Measurements from ENCODE around the gene HECTD4. TPM values are rescaled to one million over a fixed set of nuclear protein-coding genes. Genes with fewer than 3 reads are reported as not detected.
"Not testable (repeated sequence)": the region's sequence is repeated elsewhere in the genome, so short reads cannot be mapped to it uniquely, and the experiment has no call there.

HECTD4 gene
- total RNA-seq, 1 donor from 2014 or later = 40.7 TPM

- H3K9me3 Mint-ChIP-seq (ENCODE audit: low read depth) = no peaks in the 10 kb centered on the region
- TF ChIP-seq, protein P1, sequence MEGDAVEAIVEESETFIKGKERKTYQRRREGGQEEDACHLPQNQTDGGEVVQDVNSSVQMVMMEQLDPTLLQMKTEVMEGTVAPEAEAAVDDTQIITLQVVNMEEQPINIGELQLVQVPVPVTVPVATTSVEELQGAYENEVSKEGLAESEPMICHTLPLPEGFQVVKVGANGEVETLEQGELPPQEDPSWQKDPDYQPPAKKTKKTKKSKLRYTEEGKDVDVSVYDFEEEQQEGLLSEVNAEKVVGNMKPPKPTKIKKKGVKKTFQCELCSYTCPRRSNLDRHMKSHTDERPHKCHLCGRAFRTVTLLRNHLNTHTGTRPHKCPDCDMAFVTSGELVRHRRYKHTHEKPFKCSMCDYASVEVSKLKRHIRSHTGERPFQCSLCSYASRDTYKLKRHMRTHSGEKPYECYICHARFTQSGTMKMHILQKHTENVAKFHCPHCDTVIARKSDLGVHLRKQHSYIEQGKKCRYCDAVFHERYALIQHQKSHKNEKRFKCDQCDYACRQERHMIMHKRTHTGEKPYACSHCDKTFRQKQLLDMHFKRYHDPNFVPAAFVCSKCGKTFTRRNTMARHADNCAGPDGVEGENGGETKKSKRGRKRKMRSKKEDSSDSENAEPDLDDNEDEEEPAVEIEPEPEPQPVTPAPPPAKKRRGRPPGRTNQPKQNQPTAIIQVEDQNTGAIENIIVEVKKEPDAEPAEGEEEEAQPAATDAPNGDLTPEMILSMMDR (IDR thresholded peaks at IDR 0.05) = peak; percentile 84
- H3K4me3 Mint-ChIP-seq (ENCODE audit: unreplicated experiment) = peak within 1 kb of the TSS; percentile 94
- H3K27ac Mint-ChIP-seq (ENCODE audit: unreplicated experiment) = peak within 1 kb of the TSS; percentile 99
- H3K36me3 Mint-ChIP-seq (ENCODE audit: low read depth) = no peaks in the 10 kb centered on the region
- no peaks in the 10 kb centered on the region for H3K27me3 Mint-ChIP-seq (ENCODE audit: low read depth)
- H3K4me1 Mint-ChIP-seq (ENCODE audit: low read depth) = peaks cover 39% of the 10 kb centered on the region
- peak; percentile 95 for DNase-seq (ENCODE audit: low spot score)
Measured at GRCh38 chr12:112418608-112419296, 36.5 kb upstream of the HECTD4 start, which contains the start of gene PTPN11. Gene PTPN11, plus strand, starts transcription at chr12:112418947. Its CDS starts 165 bp downstream, at chr12:112419112.

DNA sequence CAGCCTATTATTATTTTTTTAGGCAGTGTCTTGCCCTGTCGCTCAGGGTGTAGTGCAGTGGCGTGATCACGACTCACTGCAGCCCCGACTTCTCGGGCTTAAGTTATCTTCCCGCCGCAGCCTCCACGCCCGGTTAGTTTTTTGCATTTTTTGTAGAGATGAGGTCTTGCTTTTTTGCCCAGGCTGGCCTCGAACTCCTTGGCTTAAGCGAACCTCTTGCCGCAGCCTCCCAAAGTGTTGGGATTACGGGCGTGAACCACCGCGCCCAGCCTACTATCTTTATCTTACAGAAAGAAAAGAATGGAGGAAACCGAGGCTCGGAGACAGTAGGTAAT lies 36.0 kb upstream of the HECTD4 start:
- H3K36me3 Mint-ChIP-seq (ENCODE audit: low read depth) = no peaks in the 10 kb centered on the region
- TF ChIP-seq, protein P1 (IDR thresholded peaks at IDR 0.05) = no peak
- no peaks in the 10 kb centered on the region for H3K9me3 Mint-ChIP-seq (ENCODE audit: low read depth)
- peak overlapping the region; percentile 90 for H3K4me3 Mint-ChIP-seq (ENCODE audit: unreplicated experiment)
- H3K4me1 Mint-ChIP-seq (ENCODE audit: low read depth) = peaks cover 39% of the 10 kb centered on the region
- H3K27ac Mint-ChIP-seq (ENCODE audit: unreplicated experiment) = peak overlapping the region; percentile 91
- H3K27me3 Mint-ChIP-seq (ENCODE audit: low read depth) = no peaks in the 10 kb centered on the region
- no peak for DNase-seq (ENCODE audit: low spot score)

GRCh38 chr12:112415457-112415856 lies 33.2 kb upstream of the HECTD4 start:
- not testable (repeated sequence) for H3K36me3 Mint-ChIP-seq (ENCODE audit: low read depth); H3K4me3 Mint-ChIP-seq (ENCODE audit: unreplicated experiment); H3K9me3 Mint-ChIP-seq (ENCODE audit: low read depth); H3K27me3 Mint-ChIP-seq (ENCODE audit: low read depth); H3K27ac Mint-ChIP-seq (ENCODE audit: unreplicated experiment); DNase-seq (ENCODE audit: low spot score)
- peaks cover 21% of the 10 kb centered on the region for H3K4me1 Mint-ChIP-seq (ENCODE audit: low read depth)

DNA sequence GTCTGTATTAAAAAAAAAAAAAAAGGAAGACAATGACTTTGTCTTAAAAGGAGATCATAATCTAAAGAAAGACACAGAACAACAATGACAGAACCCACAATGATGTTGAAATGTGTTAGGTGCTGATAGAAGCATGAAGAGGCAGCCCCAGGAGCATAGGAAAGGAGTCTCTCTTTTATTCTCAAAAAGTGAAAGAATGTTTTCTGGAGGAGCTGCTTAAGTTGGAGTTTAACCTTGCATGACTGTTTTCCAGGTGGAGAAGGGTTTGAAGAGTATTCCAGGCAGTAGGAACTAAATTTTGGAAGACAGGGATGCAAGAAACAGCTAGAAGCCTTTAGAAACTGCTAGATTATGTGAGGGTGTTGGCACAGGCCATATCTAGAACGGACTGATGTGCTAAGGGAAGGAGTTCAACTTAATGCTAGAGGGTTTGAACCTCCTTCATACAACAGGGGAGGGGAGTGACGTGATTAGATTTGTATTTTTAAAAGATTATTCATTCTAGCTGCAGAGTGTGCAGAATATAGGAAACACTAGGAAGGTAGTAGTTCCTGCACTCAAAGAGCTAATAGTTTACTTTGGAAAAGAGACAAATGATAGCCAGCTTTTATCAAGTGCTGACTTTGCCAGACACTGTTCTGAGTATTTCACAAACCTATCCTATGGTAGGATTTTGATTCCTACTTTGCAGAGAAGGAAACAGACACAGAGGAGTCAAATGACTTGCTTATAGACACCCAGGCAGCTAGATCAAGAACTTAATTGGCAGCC lies 31.8 kb upstream of the HECTD4 start:
- Mint-ChIP-seq H3K27ac (ENCODE audit: unreplicated experiment) (no peak overlapping the region), H3K4me3 (ENCODE audit: unreplicated experiment) (no peak overlapping the region), H3K9me3 (ENCODE audit: low read depth) (no peaks in the 10 kb centered on the region), H3K4me1 (ENCODE audit: low read depth) (peaks cover 12% of the 10 kb centered on the region), H3K27me3 (ENCODE audit: low read depth) (no peaks in the 10 kb centered on the region), H3K36me3 (ENCODE audit: low read depth) (no peaks in the 10 kb centered on the region)
- DNase-seq (ENCODE audit: low spot score) = no peak
- TF ChIP-seq, protein P1 (IDR thresholded peaks at IDR 0.05) = no peak

DNA sequence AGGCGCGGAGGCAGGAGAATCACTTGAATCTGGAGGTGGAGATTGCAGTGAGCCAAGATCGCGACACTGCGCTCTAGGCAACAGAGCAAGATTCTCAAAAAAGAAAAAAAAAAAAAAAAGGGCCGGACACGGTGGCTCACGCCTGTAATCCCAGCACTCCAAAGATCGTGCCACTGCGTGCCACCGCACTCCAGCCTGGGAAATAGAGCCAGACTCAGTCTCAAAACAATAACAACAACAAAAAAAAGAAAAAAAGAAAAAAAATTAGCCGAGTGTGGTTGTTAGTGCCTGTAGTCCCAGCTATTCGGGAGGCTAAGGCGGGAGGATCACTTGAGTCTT lies 27.6 kb upstream of the HECTD4 start:
- Mint-ChIP-seq H3K4me3 (ENCODE audit: unreplicated experiment) (peak overlapping the region; percentile 99), H3K27me3 (ENCODE audit: low read depth) (no peaks in the 10 kb centered on the region), H3K36me3 (ENCODE audit: low read depth) (peaks cover 30% of the 10 kb centered on the region), H3K9me3 (ENCODE audit: low read depth) (no peaks in the 10 kb centered on the region), H3K27ac (ENCODE audit: unreplicated experiment) (peak overlapping the region; percentile 99), H3K4me1 (ENCODE audit: low read depth) (peaks cover 38% of the 10 kb centered on the region)
- no peak for DNase-seq (ENCODE audit: low spot score)
- TF ChIP-seq, protein P1 (IDR thresholded peaks at IDR 0.05) = no peak
